ENCODE measurements around the gene PIP4P1.
"Not testable (repeated sequence)": the region's sequence is repeated elsewhere in the genome, so short reads cannot be mapped to it uniquely, and the experiment has no call there.

Gene PIP4P1

DNA sequence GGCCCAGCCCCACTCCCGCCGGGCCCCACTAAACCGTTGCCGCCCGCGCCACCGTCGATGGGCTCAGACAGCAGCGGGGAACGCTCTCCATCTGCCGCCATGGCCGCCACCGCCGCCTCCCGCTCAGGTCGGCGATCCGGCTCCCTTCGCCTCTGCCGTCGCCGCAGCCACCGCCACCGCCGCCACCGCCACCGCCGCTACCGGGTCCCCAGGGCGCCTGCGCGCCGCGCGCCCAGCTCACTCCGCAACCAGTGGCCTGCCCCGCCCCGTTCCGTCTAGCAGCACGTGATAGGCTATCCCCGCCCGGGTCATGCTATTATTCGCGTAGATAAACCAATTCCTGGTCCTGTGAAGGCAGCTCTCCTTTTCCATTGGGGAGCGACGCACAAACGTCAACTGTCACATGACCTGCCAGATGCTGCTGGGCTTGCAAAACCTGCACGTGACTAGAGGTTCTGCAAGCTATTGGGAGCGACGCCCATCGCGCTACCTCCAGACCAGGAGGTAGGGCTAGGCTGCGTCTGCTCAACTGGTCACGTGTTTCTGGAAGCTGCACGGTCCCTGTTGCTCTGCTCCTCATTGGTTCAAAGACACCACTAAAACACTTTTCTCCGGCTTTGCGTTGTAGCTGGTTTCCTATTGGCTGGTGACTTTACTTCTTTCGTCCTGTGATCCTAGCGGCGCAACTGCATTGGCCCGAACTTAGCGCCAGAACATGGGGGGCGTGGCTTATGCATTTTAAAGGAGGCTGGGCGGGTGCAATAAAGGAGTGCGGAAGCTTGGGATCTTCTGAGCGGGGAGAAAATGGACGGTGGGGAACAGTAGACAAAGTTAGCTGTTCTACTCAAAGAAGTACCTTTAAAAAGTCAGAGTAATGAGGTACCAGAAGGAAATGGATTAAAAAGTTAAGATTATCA lies at the start of gene PIP4P1:
Gene PIP4P1 (minus strand): TSS at position 210 of the 917 bp plus-strand sequence. CDS start 109 bp downstream, at position 101.
- DNase-seq (ENCODE audit: low read depth), result peak; percentile 99

GRCh38 chr14:20508367-20508766 lies 47.1 kb upstream of the PIP4P1 start:
- DNase-seq (ENCODE audit: low read depth), result no peak

GRCh38 chr14:20507537-20507936 lies 46.3 kb upstream of the PIP4P1 start:
- DNase-seq (ENCODE audit: low read depth), result not testable (repeated sequence)

- not testable (repeated sequence) for DNase-seq (ENCODE audit: low read depth)
Observed at GRCh38 chr14:20506752-20507151, 45.5 kb upstream of the PIP4P1 start.

DNA sequence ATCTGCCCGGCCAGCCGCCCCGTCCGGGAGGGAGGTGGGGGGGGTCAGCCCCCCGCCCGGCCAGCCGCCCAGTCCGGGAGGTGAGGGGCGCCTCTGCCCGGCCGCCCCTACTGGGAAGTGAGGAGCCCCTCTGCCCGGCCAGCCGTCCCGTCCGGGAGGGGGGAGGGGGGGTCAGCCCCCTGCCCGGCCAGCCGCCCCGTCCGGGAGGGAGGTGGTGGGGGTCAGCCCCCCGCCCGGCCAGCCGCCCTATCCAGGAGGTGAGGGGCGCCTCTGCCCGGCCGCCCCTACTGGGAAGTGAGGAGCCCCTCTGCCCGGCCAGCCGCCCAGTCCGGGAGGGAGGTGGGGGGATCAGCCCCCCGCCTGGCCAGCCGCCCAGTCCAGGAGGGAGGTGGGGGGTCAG lies 45.0 kb upstream of the PIP4P1 start:
- not testable (repeated sequence) for DNase-seq (ENCODE audit: low read depth)

GRCh38 chr14:20503898-20504297 lies 42.7 kb upstream of the PIP4P1 start:
- DNase-seq (ENCODE audit: low read depth), result no peak

DNA sequence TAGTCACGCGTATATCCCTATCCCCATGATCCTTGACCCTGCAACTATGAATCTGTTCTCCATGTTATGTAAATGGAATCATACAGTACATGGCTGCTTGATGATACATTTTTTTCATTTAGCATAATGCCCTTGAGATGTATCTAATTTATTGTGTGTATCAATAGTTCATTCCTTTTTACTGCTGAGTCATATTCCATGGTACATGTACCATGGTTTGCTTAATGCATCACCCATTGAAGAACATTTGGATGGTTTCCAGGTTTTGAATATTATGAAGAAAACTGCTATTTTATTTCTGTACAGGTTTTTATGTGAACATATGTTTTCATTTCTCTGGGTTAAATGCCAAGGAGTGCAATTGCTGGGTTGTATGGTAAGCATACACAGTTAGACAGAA lies 40.1 kb upstream of the PIP4P1 start:
- no peak for DNase-seq (ENCODE audit: low read depth)

DNA sequence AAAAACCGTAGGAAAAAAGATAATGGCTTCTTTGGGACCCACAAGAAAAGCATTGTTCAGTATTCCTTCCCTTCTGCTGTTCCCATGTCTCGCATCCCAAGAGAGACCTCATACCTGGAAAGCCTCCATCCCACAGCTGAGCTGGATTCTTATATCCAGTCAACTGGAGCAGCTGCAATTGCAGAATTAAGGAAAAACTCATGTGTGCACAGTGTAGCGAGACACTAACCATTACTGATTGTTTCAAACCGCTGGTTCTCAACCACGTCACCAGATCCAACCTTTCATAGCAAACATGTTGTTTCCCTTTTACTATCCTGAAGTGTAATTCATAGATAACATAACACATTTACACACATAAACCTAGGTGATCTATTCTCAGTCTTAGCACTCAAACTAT lies 38.6 kb upstream of the PIP4P1 start:
- DNase-seq (ENCODE audit: low read depth), result no peak

DNA sequence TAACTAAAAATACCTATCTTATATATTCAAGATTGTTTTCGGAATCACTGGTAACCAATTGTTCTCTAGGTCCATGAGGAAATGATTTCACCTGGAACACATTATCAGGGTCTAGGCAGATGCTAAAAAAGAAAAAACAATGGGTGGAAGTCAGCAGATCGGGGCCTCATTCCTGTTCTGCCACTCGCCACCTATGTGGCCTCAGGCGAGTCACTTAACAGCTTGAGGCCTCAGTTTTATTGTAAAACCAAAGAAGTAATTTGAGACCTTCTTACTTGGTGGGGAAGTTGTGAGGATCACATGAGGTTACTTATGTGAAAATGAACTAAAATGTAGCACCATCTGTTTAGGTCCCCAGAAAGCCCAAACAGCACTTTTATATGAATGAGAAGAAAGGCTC lies 37.9 kb upstream of the PIP4P1 start:
- no peak for DNase-seq (ENCODE audit: low read depth)

DNA sequence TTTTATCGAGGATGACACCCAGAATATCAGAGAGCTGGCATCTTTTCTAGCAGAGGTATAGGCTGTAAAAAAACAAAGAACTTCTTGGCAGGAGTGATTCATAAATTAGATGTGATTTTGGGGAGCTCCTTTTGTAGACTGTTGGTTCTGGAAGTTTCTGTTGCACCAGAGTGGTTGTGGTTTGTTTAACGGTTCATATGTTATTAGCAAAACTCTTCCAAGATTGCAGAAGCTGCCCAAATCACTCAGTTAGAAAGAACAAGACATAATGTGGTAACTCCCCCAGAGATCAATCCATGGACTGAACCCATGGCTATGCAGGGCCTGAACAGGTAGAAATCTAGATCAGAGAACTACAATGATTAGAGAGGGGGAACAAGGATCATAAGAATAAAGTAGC lies 37.4 kb upstream of the PIP4P1 start:
- DNase-seq (ENCODE audit: low read depth), result no peak

DNA sequence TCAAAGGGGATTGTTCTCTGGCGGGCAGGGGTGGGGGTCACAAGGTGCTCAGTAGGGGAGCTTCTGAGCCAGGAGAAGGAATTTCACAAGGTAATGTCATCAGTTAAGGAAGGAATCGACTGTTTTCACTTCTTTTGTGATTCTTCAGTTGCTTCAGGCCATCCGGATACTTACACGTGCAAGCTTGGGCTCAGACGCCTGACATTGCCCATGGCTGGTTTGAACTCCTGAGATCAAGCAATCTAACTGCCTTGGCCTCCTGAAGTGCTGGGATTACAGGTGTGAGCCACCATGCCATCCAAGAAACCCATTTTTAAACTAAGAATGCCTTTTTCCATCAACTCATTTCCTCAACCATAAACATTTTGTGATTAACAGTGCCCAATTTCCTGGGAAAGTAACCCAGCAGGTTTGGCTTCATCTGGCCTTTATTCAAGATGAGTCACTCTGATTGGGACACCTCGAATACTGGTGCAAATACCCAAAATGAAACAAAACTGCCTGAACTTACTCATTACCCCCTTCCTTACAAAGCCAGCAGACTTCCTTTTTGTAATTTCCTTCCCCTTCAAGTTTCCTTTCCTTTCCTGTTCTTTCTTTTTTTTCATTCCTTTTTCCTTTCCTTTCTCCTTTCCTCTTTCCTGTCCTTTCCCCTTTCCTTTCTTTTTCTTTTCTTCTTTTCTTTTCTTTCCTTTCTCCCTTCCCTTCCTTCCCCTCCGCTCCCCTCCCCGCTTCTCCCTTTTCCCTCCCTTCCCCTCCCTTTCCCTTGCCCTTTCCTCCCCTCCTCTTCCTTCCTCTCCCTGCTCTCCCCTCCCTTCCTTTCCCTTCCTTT lies 33.9 kb upstream of the PIP4P1 start:
- no peak for DNase-seq (ENCODE audit: low read depth)

GRCh38 chr14:20493634-20494033 lies 32.4 kb upstream of the PIP4P1 start:
- no peak for DNase-seq (ENCODE audit: low read depth)

DNA sequence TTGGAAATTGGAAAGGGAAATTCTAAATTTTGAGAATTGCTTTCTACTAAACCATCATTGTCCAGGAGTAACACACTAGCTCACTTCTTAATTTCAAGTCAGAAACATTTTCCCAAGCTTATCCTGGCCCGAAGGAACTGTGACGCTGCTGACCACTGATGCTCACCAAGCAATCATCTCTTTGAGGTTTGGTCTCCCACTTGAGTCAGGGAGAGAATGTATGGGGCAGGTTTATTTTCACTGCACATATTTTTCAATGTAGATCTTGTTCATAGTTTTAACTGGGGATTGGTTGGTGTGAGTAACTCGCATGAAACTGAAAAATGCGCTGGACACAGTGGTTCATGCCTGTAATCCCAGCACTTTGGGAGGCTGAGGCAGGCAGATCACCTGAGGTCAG lies 31.3 kb upstream of the PIP4P1 start:
- no peak for DNase-seq (ENCODE audit: low read depth)

DNA sequence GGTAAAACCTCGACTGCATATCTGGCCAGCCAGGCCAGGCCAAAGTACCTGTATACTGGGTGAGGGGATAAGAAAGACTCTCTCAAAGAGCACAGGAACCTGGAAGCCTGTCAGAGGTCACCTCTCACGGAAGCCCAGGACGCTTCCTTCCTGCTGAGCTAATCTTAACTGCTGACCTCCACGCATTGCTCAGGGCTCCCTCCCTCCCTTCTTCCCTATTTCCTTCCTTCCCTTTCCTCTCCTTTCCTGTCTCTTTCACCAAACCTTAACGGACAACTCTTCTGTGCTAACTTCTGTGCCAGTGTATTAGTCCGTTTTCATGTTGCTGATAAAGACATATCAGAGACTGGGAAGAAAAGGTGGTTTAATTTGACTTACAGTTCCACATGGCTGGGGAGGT lies 29.3 kb upstream of the PIP4P1 start:
- DNase-seq (ENCODE audit: low read depth), result no peak

DNA sequence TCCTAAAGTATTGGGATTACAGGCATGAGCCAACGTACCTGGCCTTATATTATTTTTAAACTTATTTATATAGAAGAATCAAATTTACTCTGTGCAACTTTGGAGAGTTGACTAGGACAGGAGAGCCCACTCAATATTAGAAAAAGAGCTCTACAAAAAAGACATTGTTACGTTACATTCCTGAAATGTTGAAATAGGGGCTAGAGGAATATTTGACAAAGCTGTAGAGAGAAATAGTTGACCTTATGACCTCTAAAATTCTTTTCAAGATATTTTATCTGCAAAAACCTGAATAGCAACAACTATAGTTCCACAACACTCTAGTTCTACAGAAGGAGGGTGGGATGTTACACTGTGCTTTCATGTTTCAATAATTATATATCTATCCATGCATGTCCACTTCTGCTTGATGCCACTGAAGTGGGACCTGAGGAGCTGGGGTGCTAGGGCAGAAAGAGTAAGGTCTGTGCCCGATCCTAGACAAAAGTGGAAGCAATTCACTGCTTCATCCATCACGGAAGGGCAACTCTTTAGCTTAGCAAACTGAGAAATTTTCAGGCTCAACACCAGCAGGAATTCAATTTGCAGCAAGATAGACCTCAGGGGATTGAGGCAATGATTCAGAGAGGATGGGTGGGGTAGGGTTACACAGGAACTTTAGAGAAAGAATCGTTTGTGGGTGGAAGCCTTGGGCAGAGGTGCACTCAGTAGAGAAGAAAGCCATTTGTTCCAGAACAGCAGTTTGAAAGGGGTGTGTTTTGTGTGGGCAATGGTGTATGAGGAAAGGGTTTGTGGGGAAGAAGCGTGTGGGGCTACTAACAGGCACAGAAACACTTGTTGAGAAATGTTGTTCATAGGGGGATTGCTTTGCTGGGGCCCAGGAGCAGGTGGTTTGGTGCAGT lies 28.1 kb upstream of the PIP4P1 start:
- DNase-seq (ENCODE audit: low read depth), result no peak

DNA sequence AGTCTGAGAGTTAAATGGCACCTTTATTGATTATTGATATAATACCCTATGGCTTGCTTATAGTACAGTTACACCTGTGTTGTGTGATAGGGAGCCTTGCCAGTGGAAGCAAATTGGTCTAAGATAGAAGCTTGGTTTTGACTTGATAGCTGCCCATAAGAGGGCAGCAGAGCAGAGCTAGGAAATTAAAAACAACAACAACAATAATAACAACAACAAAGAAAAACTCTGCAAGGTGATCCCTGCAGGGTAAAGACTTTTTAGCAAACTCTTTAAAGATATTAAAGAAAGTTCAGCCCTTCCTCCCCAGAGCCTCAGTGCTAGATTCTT lies 26.1 kb upstream of the PIP4P1 start:
- DNase-seq (ENCODE audit: low read depth), result no peak

DNA sequence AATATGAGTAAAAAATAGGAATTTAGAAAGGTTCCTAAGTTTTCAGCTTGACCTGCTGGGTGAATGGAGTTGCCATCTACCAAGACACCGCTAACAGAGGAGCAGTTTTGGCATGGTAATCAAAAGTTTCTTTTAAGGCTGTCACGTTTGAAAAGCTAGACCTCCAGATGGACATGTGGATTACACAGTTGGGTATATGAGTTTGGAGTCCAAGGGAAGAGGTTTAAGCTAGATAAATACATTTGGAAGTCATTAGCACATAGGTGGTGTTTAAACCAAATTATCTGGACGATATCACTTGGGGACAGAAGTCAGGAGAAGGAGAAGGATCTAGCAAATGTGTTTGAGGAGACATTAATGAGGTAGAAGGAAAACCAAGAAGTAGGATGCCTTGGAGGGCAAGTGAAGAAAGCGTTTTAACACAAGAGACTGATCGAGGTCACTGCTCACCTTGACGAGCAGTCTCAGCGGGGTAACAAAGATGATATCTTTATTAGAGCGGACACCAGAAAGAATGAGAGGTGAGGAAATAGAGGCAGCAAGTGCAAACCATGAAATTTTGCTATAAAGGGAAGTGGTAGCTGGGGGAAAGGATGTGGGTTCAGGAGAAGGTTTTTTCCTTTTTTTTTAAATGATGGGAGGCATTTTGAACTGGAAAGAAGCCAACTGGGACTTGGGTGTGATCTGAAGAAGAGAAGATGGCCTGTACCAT lies 25.6 kb upstream of the PIP4P1 start:
- no peak for DNase-seq (ENCODE audit: low read depth)

GRCh38 chr14:20485900-20486299 lies 24.7 kb upstream of the PIP4P1 start:
- DNase-seq (ENCODE audit: low read depth), result no peak

DNA sequence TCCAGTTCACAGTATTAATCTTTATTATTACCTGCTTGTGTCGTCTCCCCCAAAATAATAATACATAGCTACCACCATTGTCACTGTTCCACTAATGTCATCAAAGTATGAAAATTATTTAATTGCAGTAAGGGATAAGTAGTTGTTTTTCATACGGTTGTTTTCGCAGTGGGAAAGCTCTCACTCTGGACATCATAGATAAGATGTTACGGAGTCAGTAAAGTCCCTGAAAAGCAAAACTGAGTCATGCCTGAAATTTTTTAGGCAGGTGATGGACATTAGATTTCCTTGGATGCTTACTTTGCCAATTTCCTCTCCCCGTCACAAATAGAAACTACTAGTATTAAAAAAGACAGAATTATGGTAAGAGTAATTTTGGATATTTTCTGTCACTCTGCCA lies 21.1 kb upstream of the PIP4P1 start:
- no peak for DNase-seq (ENCODE audit: low read depth)

DNA sequence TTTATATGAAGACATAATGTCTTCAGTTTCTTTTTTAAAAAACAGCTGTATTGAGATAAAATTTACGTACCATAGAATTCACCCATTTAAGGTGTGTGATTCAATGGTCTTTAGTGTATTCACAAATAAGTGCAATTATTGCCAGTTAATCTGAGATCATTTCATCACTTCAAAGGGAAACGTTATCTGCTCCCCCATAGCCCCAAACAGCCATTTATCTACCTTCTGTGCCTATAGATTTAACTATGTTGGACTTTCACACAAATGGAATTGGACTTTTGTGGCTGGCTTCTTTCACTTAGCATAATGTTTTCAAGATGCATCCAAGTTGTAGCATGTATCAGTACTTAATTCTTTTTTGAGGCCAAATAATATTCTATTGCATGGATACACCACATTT lies 17.7 kb upstream of the PIP4P1 start:
- no peak for DNase-seq (ENCODE audit: low read depth)

DNA sequence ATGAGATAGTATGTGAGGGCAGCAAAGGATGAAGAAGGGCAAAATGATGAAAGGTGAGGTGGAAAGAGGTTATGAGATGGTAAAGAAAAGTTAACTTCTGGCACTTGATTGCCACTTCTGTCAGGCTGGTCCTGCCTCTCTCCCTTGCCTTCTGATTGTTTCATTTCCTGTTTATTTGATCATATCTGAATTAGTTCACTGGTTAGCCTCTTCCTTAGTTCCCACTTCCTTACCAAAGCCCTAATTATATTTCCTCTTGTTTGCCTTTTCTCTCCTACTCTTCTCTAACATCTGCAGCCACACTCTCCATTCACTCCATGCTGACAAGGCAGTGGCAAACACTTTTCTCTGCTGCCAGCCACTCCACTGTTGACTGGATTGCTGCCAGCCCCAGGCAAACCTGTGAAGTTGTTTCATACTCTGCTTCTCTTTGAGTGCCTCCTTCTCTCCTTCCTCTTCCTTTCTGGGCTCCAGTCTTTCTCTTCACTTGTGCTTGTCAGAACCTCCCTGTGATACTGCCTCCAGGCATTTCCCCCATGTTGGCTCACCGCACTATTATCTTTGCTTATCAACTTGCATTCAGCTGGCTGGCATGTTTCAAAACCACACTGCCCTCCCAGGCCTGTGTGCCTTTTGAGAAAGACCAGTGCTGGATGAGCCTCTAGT lies 16.1 kb upstream of the PIP4P1 start:
- peak; percentile 20 for DNase-seq (ENCODE audit: low read depth)

Data from T-helper 22 cell (primary cell).